H9 (cell line): ENCODE results near the gene OPRL1. TPM values are rescaled to one million over a fixed set of nuclear protein-coding genes. Genes with fewer than 3 reads are reported as not detected.

ENCODE experiments used
- DNase-seq: peaks from one replicate; pipeline ENCODE4 v3.0.0-alpha.2; 2017
- H2AFZ ChIP-seq: one replicate; pipeline ENCODE4 v1.6.1; 2013; ENCODE audit warnings: mild to moderate bottlenecking, low read length, control low read depth, moderate library complexity
- H2AK5ac ChIP-seq: 2 replicates; pipeline ENCODE4 v1.6.1; 2013; ENCODE audit warnings: low read length, control low read depth, mixed read lengths; ENCODE audit not compliant: insufficient read length
- H2BK120ac ChIP-seq: one replicate; pipeline ENCODE4 v1.6.1; 2013; ENCODE audit warnings: low read depth, mild to moderate bottlenecking, low read length, control low read depth, inconsistent platforms; ENCODE audit not compliant: poor library complexity, severe bottlenecking
- H2BK12ac ChIP-seq: 2 replicates; pipeline ENCODE4 v1.6.1; 2013; ENCODE audit warnings: low read length, control low read depth, mixed read lengths, low read depth; ENCODE audit not compliant: insufficient read length
- H2BK15ac ChIP-seq: 2 replicates; pipeline ENCODE4 v1.6.1; 2013; ENCODE audit warnings: low read depth, low read length, control low read depth
- H2BK20ac ChIP-seq: one replicate; pipeline ENCODE4 v1.6.1; 2013; ENCODE audit warnings: low read depth, mild to moderate bottlenecking, low read length, control low read depth, inconsistent platforms; ENCODE audit not compliant: poor library complexity, severe bottlenecking
- H2BK5ac ChIP-seq: 2 replicates; pipeline ENCODE4 v1.6.1; 2013; ENCODE audit warnings: low read length, control low read depth, mixed read lengths; ENCODE audit not compliant: insufficient read length
- H3K14ac ChIP-seq: 2 replicates; pipeline ENCODE4 v1.6.1; 2013; ENCODE audit warnings: low read length, control low read depth; ENCODE audit not compliant: insufficient read depth
- H3K18ac ChIP-seq: 2 replicates; pipeline ENCODE4 v1.6.1; 2013; ENCODE audit warnings: low read depth, mild to moderate bottlenecking, mixed read lengths, low read length, control low read depth; ENCODE audit not compliant: insufficient read length
- H3K23ac ChIP-seq: 2 replicates; pipeline ENCODE4 v1.6.1; 2013; ENCODE audit warnings: low read length, control low read depth, mixed read lengths, low read depth; ENCODE audit not compliant: insufficient read length
- H3K23me2 ChIP-seq: 2 replicates; pipeline ENCODE4 v1.6.1; 2013; ENCODE audit warnings: low read depth, mild to moderate bottlenecking, mixed read lengths, low read length, control low read depth; ENCODE audit not compliant: insufficient read length, poor library complexity, severe bottlenecking
- H3K27ac ChIP-seq: 2 replicates; pipeline ENCODE4 v1.5.1; 2013; ENCODE audit warnings: low read length, control low read depth, mixed read lengths, low read depth; ENCODE audit not compliant: insufficient read length
- H3K27me3 ChIP-seq: 2 replicates; pipeline ENCODE4 v1.6.1; 2013; ENCODE audit warnings: low read length, control low read depth, inconsistent platforms; ENCODE audit not compliant: insufficient read depth
- H3K4ac ChIP-seq: 2 replicates; pipeline ENCODE4 v1.6.1; 2013; ENCODE audit warnings: low read depth, mild to moderate bottlenecking, control low read depth, inconsistent platforms, low read length, moderate library complexity
- H3K4me1 ChIP-seq: 2 replicates; pipeline ENCODE4 v1.6.1; 2013; ENCODE audit warnings: low read length, control low read depth, inconsistent platforms; ENCODE audit not compliant: insufficient read depth
- H3K4me2 ChIP-seq: 2 replicates; pipeline ENCODE4 v1.6.1; 2013; ENCODE audit warnings: low read length, control low read depth, mixed read lengths; ENCODE audit not compliant: insufficient read length, insufficient read depth
- H3K56ac ChIP-seq: 2 replicates; pipeline ENCODE4 v1.6.1; 2013; ENCODE audit warnings: low read depth, mild to moderate bottlenecking, mixed read lengths, low read length, control low read depth; ENCODE audit not compliant: insufficient read length
- H3K79me1 ChIP-seq: 2 replicates; pipeline ENCODE4 v1.6.1; 2013; ENCODE audit warnings: low read depth, mild to moderate bottlenecking, moderate library complexity, low read length, control low read depth, inconsistent platforms; ENCODE audit not compliant: insufficient read depth, poor library complexity, severe bottlenecking
- H3K79me2 ChIP-seq: 2 replicates; pipeline ENCODE4 v1.6.1; 2013; ENCODE audit warnings: low read length, control low read depth, inconsistent platforms; ENCODE audit not compliant: insufficient read depth
- H3K9ac ChIP-seq: 2 replicates; pipeline ENCODE4 v1.6.1; 2013; ENCODE audit warnings: low read length, control low read depth, mixed read lengths; ENCODE audit not compliant: insufficient read length; ENCODE audit errors: extremely low read depth
- H3K9me3 ChIP-seq: one replicate; pipeline ENCODE4 v1.6.1; 2013; ENCODE audit warnings: low read depth, low read length, inconsistent platforms; ENCODE audit not compliant: control insufficient read depth
- H3T11ph ChIP-seq: one replicate; pipeline ENCODE4 v1.6.1; 2013; ENCODE audit warnings: mild to moderate bottlenecking, low read length, control low read depth, inconsistent platforms
- H4K20me1 ChIP-seq: one replicate; pipeline ENCODE4 v1.6.1; 2013; ENCODE audit not compliant: control insufficient read depth, insufficient read length, insufficient read depth
- H4K5ac ChIP-seq: 2 replicates; pipeline ENCODE4 v1.6.1; 2013; ENCODE audit warnings: low read depth, mild to moderate bottlenecking, mixed read lengths, low read length, control low read depth; ENCODE audit not compliant: insufficient read length
- H4K8ac ChIP-seq: replicated peaks from 2 replicates; pipeline ENCODE4 v1.6.1; 2013; ENCODE audit warnings: low read length, control low read depth, mixed read lengths, low read depth; ENCODE audit not compliant: insufficient read length
- H4K91ac ChIP-seq: 2 replicates; pipeline ENCODE4 v1.6.1; 2013; ENCODE audit warnings: low read depth, mild to moderate bottlenecking, moderate library complexity, mixed read lengths, low read length, control low read depth; ENCODE audit not compliant: insufficient read length
- H3K27ac Mint-ChIP-seq, 3 experiments: 2 replicates in 2 of 3; 3 replicates in 1 of 3; pipeline ENCODE4 v1.8.0; 2020 to 2021; ENCODE audit warnings: mixed read lengths in 3 of 3, mild to moderate bottlenecking in 1 of 3, moderate library complexity in 1 of 3
- H3K27me3 Mint-ChIP-seq: 2 replicates; pipeline ENCODE4 v1.8.0; 2021; ENCODE audit warnings: low read depth, mild to moderate bottlenecking, moderate library complexity, mixed read lengths
- H3K36me3 Mint-ChIP-seq, 3 experiments: 2 replicates in 2 of 3; 3 replicates in 1 of 3; pipeline ENCODE4 v1.8.0; 2020 to 2021; ENCODE audit warnings: low read depth in 3 of 3, mixed read lengths in 3 of 3; ENCODE audit not compliant: insufficient read depth in 1 of 3
- H3K4me1 Mint-ChIP-seq, 2 experiments: 2 replicates each; pipeline ENCODE4 v1.8.0; 2020; ENCODE audit warnings: mixed read lengths in 2 of 2
- H3K4me3 Mint-ChIP-seq, 2 experiments: 2 replicates in 1 of 2; 3 replicates in 1 of 2; pipeline ENCODE4 v1.8.0; 2020 to 2021; ENCODE audit warnings: mild to moderate bottlenecking in 2 of 2, mixed read lengths in 2 of 2, moderate library complexity in 1 of 2
- H3K9me3 Mint-ChIP-seq, 2 experiments: 2 replicates in 1 of 2; 3 replicates in 1 of 2; pipeline ENCODE4 v1.8.0; 2020; ENCODE audit warnings: mild to moderate bottlenecking in 2 of 2, mixed read lengths in 2 of 2, moderate library complexity in 1 of 2
- WGBS: extraction: QIAGEN DNeasy Blood & Tissue Kit; methylation state at CpG from one replicate; pipeline ENCODE4 v1.1.7; 2013; ENCODE audit warnings: missing lambda C conversion rate, low lambda C conversion rate, mixed read lengths; ENCODE audit not compliant: insufficient read length; ENCODE audit errors: extremely low coverage; 5-methylcytosine and 5-hydroxymethylcytosine counted together
- total RNA-seq: library from RNA; stranded (reverse); gene quantifications from 2 replicates; pipeline ENCODE4 v1.2.1, GENCODE V29; 2021
- TF ChIP-seq, protein P1 (sequence below): fragments of 200-600 bp; sonication (generic); conservative IDR thresholded peaks from 3 replicates; pipeline ENCODE4 v1.8.0; 2021; ENCODE audit warnings: antibody characterized with exemption, mild to moderate bottlenecking

OPRL1 gene
- total RNA-seq, 1 experiment from 2014 or later = 0.90 TPM

GRCh38 chr20:64083378-64083803 lies 3.5 kb downstream of the OPRL1 start:
- no CpG with 5 or more reads among the region's 52 CpGs for whole genome bisulfite sequencing
- peaks cover 68% of the 10 kb centered on the region for H3K27me3 Mint-ChIP-seq
- H3K27me3 ChIP-seq = peaks cover 5% of the 10 kb centered on the region; the same call in 1 of the 2 replicates

More at GRCh38 chr20:64083378-64083803, 3.5 kb downstream of the OPRL1 start:
- Histone ChIP-seq H2BK120ac (no peak overlapping the region), H3K9me3 (no peaks in the 10 kb centered on the region), H3K14ac (no peak overlapping the region), H2BK15ac (no peak overlapping the region), H3T11ph (no peak overlapping the region), H2BK5ac (no peak overlapping the region), H2AK5ac (no peak overlapping the region), H3K4me2 (peak overlapping the region; percentile 66), H3K27ac (no peak overlapping the region), H3K79me2 (no peaks in the 10 kb centered on the region), H2AFZ (no peak overlapping the region), H3K4ac (no peak overlapping the region), H3K9ac (no peak overlapping the region), H2BK20ac (no peak overlapping the region), H4K91ac (no peak overlapping the region), H4K5ac (no peak overlapping the region), H3K4me1 (no peaks in the 10 kb centered on the region), H3K56ac (no peak overlapping the region), H2BK12ac (no peak overlapping the region), H4K8ac (no peak overlapping the region), H4K20me1 (no peaks in the 10 kb centered on the region), H3K23me2 (peaks cover 20% of the 10 kb centered on the region), H3K79me1 (no peaks in the 10 kb centered on the region), H3K23ac (no peak overlapping the region), H3K18ac (no peak overlapping the region)
- Mint-ChIP-seq H3K4me1 (peaks cover 30 to 41% of the 10 kb centered on the region in 2 experiments), H3K27ac (no peak overlapping the region; a peak in 1 of 7 replicates), H3K9me3 (peaks cover 5 to 7% of the 10 kb centered on the region in 2 experiments; a peak in 4 of 5 replicates), H3K36me3 (no peaks in the 10 kb centered on the region; a peak in 1 of 7 replicates), H3K4me3 (peak overlapping the region; percentile 50 to 77)
- TF ChIP-seq, protein P1, sequence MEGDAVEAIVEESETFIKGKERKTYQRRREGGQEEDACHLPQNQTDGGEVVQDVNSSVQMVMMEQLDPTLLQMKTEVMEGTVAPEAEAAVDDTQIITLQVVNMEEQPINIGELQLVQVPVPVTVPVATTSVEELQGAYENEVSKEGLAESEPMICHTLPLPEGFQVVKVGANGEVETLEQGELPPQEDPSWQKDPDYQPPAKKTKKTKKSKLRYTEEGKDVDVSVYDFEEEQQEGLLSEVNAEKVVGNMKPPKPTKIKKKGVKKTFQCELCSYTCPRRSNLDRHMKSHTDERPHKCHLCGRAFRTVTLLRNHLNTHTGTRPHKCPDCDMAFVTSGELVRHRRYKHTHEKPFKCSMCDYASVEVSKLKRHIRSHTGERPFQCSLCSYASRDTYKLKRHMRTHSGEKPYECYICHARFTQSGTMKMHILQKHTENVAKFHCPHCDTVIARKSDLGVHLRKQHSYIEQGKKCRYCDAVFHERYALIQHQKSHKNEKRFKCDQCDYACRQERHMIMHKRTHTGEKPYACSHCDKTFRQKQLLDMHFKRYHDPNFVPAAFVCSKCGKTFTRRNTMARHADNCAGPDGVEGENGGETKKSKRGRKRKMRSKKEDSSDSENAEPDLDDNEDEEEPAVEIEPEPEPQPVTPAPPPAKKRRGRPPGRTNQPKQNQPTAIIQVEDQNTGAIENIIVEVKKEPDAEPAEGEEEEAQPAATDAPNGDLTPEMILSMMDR = peak; percentile 77
- peak; percentile 87 for DNase-seq
